K562 (cell line): ENCODE measurements around the gene CRNKL1. TPM values are rescaled to one million over a fixed set of nuclear protein-coding genes. Genes with fewer than 3 reads are reported as not detected.

Source experiments
- CXXC5 ChIP-seq: fragments of 250-450 bp; sonication (Bioruptor Pico); IDR thresholded peaks from 2 replicates; pipeline ENCODE4 v1.8.0; 2022; ENCODE audit warnings: inconsistent platforms, mild to moderate bottlenecking, moderate library complexity
- FOXK1 ChIP-seq: sonication (generic); formaldehyde crosslinking; IDR thresholded peaks from 2 replicates; pipeline ENCODE4 v1.8.0; 2022; ENCODE audit warnings: missing genetic modification reagents, mild to moderate bottlenecking, borderline replicate concordance
- KLF16 ChIP-seq: IDR thresholded peaks from 2 replicates; pipeline ENCODE4 v1.6.1; 2016; ENCODE audit warnings: antibody characterized with exemption
- MYNN ChIP-seq, 2 experiments: sonication (generic); formaldehyde crosslinking in 1 of 2; IDR thresholded peaks; 2 replicates each; pipeline versions ENCODE4 v1.5.0 to v1.6.1; 2016 to 2020; ENCODE audit warnings: antibody characterized with exemption in 1 of 2, missing genetic modification reagents in 1 of 2
- NFIX ChIP-seq: fragments of 250-450 bp; sonication (Bioruptor Pico); IDR thresholded peaks from 2 replicates; pipeline ENCODE4 v1.4.0; 2020; ENCODE audit warnings: low read depth, mild to moderate bottlenecking, moderate library complexity
- NR2C2 ChIP-seq, 2 experiments: fragments of 200-800 bp in 1 of 2; sonication (Bioruptor generic) in 1 of 2; sonication (generic) in 1 of 2; formaldehyde crosslinking in 1 of 2; IDR thresholded peaks; 2 replicates each; pipeline versions ENCODE4 v1.6.1 to v1.8.0; 2016 to 2022; ENCODE audit warnings: mild to moderate bottlenecking in 1 of 2, missing compliant biosample characterization in 1 of 2, missing genetic modification characterization in 1 of 2, missing genetic modification reagents in 1 of 2
- YY1 ChIP-seq, 3 experiments: IDR thresholded peaks; 2 replicates each; pipeline ENCODE4 v1.6.1; 2011; ENCODE audit warnings: low read length in 2 of 3, mild to moderate bottlenecking in 2 of 3, moderate library complexity in 2 of 3, borderline replicate concordance in 1 of 3, control low read depth in 1 of 3, low read depth in 1 of 3; ENCODE audit not compliant: insufficient read depth in 3 of 3, insufficient replicate concordance in 2 of 3, control insufficient read depth in 1 of 3, insufficient read length in 1 of 3; ENCODE audit errors: extremely low read depth in 1 of 3
- ZBTB9 ChIP-seq: fragments of 450-650 bp; formaldehyde crosslinking; IDR thresholded peaks from 2 replicates; pipeline ENCODE4 v1.4.0; 2020; ENCODE audit warnings: mild to moderate bottlenecking, moderate library complexity
- ZNF311 ChIP-seq: fragments of 250-450 bp; sonication (Bioruptor Pico); IDR thresholded peaks from 2 replicates; pipeline ENCODE4 v1.4.0; 2020; ENCODE audit warnings: mild to moderate bottlenecking, moderate library complexity
- ZNF584 ChIP-seq: fragments of 200-800 bp; sonication (Bioruptor generic); IDR thresholded peaks from 2 replicates; pipeline ENCODE4 v1.6.1; 2016; ENCODE audit warnings: low read depth, mild to moderate bottlenecking, missing genetic modification characterization, missing compliant biosample characterization
- polyA plus RNA-seq, 8 experiments: library from polyadenylated mRNA; depleted of rRNA in 4 of 8; stranded (reverse) in 5 of 8; unstranded in 3 of 8; fragments of >200 nt; fragmentation: Nextera tagmentation in 2 of 8; fragmentation: Illumina TruSeq in 1 of 8; extraction: Ambion mirVana in 2 of 8; extraction: Trizol in 1 of 8; gene quantifications; 2 replicates each; pipeline versions ENCODE4 v1.2.1 to v1.2.3, GENCODE V29; 2011 to 2014; ENCODE audit warnings: inconsistent platforms in 1 of 8, missing spikeins in 1 of 8
- total RNA-seq, 7 experiments: library from RNA; depleted of rRNA in 6 of 7; stranded (reverse); fragments of >200 nt in 6 of 7; fragmentation: Illumina TruSeq in 2 of 7; extraction: Trizol in 2 of 7; gene quantifications; 2 replicates each; pipeline versions ENCODE4 v1.2.1 to v1.2.3, GENCODE V29; 2011 to 2021; ENCODE audit warnings: low replicate concordance in 1 of 7
- TF ChIP-seq, protein P1 (sequence below): sonication (generic); formaldehyde crosslinking; IDR thresholded peaks from 2 replicates; pipeline ENCODE4 v1.9.0; 2022; ENCODE audit warnings: mild to moderate bottlenecking, missing genetic modification reagents
- TF ChIP-seq, protein P2 (sequence below): fragments of 150-350 bp; conservative IDR thresholded peaks from 2 replicates; pipeline ENCODE4 v1.6.1; 2014; ENCODE audit warnings: low read length

Gene CRNKL1
- total and polyA plus RNA-seq, 9 of the 15 experiments (the other 6 are each of a cell fraction or from before 2014, with no cell fraction given): 8.1 to 17.0 (median 11.7) TPM

DNA sequence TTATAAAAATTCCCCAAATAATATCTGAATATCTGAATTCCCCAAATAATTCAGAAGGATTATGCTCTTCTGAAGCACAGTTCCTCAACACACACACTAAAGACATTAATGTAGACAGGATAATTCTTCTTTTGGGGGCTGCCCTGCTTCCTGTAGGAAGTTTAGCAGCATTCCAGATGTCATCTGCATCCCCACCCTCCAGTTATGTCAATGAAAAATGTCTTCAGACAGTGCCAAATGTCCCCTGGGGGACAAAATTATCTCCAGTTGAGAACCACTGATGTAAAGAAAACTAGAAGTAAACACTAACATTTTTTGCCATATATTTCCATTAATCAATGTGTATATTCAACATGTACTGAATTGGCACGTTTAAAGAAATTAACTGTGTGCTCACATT, 61.0 kb downstream of the CRNKL1 start (continued):
- TF ChIP-seq NR2C2 (CRISPR knock-in tag; IDR thresholded peaks at IDR 0.05) (no peak), NR2C2 (tag; IDR thresholded peaks at IDR 0.05) (no peak), ZNF584 (CRISPR knock-in tag) (no peak), YY1 (IDR thresholded peaks at IDR 0.05; ENCODE audit: borderline replicate concordance in 1 of 3, control insufficient read depth in 1 of 3, extremely low read depth in 1 of 3, insufficient read depth in 3 of 3, insufficient read length in 1 of 3, insufficient replicate concordance in 2 of 3, low read depth in 1 of 3, low read length in 2 of 3) (no peak), ZNF311 (CRISPR knock-in tag) (no peak), MYNN (IDR thresholded peaks at IDR 0.05) (no peak), MYNN (CRISPR knock-in tag; IDR thresholded peaks at IDR 0.05) (no peak), KLF16 (no peak), ZBTB9 (CRISPR knock-in tag) (no peak), FOXK1 (CRISPR knock-in tag) (no peak), NFIX (CRISPR knock-in tag) (no peak), CXXC5 (CRISPR knock-in tag) (no peak)
- TF ChIP-seq, protein P1, sequence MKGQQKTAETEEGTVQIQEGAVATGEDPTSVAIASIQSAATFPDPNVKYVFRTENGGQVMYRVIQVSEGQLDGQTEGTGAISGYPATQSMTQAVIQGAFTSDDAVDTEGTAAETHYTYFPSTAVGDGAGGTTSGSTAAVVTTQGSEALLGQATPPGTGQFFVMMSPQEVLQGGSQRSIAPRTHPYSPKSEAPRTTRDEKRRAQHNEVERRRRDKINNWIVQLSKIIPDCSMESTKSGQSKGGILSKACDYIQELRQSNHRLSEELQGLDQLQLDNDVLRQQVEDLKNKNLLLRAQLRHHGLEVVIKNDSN (CRISPR knock-in tag): no peak
- TF ChIP-seq, protein P2, sequence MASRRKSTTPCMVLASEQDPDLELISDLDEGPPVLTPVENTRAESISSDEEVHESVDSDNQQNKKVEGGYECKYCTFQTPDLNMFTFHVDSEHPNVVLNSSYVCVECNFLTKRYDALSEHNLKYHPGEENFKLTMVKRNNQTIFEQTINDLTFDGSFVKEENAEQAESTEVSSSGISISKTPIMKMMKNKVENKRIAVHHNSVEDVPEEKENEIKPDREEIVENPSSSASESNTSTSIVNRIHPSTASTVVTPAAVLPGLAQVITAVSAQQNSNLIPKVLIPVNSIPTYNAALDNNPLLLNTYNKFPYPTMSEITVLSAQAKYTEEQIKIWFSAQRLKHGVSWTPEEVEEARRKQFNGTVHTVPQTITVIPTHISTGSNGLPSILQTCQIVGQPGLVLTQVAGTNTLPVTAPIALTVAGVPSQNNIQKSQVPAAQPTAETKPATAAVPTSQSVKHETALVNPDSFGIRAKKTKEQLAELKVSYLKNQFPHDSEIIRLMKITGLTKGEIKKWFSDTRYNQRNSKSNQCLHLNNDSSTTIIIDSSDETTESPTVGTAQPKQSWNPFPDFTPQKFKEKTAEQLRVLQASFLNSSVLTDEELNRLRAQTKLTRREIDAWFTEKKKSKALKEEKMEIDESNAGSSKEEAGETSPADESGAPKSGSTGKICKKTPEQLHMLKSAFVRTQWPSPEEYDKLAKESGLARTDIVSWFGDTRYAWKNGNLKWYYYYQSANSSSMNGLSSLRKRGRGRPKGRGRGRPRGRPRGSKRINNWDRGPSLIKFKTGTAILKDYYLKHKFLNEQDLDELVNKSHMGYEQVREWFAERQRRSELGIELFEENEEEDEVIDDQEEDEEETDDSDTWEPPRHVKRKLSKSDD: no peak
